HG03045 (cell line): ENCODE data around the gene ZBED3.

Experiments
- ATAC-seq: cut with Tn5 transposase; IDR thresholded peaks from one replicate; pipeline ENCODE4 v1.9.1; 2021; ENCODE audit warnings: mild to moderate bottlenecking, moderate library complexity; ENCODE audit not compliant: unreplicated experiment

The ZBED3 gene

DNA sequence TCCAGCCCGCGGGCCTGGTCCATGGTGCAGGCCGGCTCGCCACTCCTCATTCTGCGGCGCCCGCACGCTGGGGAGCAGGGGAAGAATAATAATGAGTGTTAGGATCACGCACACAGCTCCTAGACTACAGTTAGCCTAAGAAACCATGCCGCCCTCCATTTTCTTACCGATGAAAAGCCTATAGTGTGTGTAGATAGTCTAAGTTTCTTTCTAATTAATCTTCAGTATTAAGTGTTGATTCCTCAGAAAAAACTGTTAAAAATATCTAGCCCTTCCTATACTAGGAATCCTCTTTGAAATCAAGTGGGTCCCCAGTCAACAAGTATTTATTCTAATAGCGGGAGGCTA lies 9.3 kb downstream of the ZBED3 start:
- peak; percentile 6 for ATAC-seq

DNA sequence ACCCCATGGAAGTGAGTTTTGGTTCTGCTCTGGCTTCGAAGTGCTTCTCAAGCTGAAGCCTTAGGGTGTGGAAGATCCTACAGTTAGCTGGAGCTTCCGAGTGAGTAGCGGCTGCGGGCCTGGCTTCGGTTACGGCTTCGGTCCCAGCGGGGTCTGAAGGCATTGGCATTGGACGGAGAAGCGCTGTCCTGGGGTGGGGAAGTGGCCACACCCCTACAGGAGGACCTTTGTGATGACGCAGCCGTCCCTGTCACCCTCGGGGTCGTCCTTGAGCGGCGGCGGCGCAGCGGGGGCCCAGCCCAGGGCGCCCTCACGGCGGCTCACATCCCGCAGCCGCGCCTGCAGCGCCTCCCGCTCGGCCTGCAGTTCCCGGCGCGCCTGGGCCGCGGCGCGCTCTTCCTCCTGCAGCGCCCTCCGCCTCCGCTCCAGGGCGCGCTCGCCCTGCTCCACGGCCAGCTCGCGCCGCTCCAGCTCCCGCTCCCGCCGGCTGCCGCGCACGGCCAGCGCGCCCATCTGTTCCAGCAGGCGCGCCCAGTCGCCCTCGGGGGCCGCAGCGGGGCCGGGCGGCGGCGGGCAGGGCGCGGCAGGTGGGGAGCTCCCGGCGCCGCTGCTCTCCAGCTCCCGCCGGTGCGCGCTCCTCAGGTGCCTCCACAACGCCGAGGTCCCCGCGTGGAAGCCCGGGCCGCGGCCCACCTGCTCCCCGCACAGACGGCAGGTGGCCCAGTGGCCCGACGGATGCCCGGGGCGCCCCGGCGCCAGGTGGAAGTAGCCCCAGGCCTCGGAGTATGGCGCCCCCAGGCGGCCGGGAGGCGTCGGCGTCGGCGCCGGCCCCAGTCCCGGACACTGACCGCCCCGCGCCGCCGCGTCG lies 9.9 kb downstream of the ZBED3 start:
- peak; percentile 88 for ATAC-seq

- no peak for ATAC-seq
Measured at GRCh38 chr5:77074745-77075144, 12.3 kb downstream of the ZBED3 start.

DNA sequence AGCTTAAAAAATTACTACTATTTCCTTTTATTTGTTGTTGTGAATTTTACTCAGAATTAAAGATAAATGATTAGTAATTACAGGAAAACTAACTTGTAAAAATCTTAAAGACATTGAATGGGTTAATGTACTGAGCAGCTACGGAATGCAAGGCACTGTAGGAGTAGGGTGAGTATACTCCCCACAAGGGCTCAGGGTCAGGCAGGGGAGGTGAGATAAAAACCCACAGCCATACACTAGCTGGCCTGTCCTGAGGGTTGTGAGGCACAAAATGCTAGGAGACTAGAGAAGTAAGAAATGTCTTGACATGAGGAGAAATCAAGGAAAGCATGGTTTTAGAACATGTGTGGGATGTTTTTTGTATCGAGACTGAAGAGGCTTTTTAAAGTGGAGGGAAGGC lies 13.4 kb downstream of the ZBED3 start:
- ATAC-seq: no peak

GRCh38 chr5:77066823-77067442 lies 20.2 kb downstream of the ZBED3 start:
- no peak for ATAC-seq

GRCh38 chr5:77066184-77066583 lies 20.9 kb downstream of the ZBED3 start:
- ATAC-seq: no peak

DNA sequence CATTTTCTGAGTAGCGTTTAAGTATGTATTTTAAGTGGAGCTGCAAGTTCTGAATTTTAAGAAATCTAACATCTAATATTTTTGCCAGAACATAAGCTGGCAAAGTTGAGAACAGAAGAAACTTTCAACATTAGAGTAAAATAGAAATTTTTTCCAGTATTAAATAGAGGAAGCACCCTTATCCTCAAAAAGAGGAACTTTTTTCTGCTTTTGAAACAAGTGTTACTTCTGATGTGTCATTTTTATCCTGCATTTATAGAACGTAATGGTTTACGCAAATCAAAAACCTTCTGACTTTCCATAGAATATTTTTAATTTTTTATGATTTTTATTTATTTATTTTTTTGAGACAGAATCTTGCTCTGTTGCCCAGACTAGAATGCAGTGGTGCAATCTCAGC lies 21.8 kb downstream of the ZBED3 start:
- no peak for ATAC-seq

GRCh38 chr5:77064040-77064439 lies 23.0 kb downstream of the ZBED3 start:
- ATAC-seq: no peak

GRCh38 chr5:77046416-77047073 lies 40.5 kb downstream of the ZBED3 start:
- ATAC-seq: no peak

DNA sequence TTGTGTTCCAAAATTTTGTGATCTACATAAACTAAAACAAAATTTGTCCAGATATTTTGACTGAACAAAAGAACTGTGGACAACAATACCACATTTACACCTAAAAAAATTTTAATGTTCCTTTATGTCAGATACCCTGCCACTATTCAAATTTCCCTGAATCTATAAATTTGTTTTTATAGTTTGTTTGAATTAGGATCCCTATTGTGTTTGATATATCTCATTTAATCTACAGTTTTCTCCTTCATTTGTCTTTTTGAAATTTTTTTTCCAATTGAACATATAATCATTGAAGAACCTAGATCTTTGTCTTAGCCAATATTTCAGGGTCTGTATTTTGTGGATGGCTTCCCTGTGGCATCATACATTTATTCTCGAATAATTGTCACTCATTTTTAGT lies 51.1 kb downstream of the ZBED3 start:
- ATAC-seq: no peak

GRCh38 chr5:77033338-77033737 lies 53.7 kb downstream of the ZBED3 start:
- ATAC-seq: no peak

DNA sequence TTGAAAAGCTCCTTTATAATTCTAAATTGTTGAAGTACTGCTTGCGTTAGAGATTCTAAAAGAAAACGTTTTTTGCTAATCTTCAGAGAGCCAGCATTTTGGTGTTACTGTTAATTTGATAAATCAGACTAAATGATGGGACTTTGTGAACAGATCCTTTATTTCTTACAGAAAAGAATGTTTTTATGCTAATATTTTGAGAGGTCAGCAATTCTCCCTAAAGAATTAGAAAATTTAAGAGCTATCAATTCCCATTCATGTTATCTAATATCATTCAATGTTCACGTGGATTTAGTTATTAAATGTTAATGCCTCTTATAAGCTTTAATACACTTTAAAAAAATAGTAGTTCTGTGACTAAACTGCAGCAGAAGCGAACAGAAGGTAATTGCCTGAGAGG lies 54.5 kb downstream of the ZBED3 start:
- ATAC-seq: no peak

GRCh38 chr5:77031891-77032290 lies 55.2 kb downstream of the ZBED3 start:
- no peak for ATAC-seq

DNA sequence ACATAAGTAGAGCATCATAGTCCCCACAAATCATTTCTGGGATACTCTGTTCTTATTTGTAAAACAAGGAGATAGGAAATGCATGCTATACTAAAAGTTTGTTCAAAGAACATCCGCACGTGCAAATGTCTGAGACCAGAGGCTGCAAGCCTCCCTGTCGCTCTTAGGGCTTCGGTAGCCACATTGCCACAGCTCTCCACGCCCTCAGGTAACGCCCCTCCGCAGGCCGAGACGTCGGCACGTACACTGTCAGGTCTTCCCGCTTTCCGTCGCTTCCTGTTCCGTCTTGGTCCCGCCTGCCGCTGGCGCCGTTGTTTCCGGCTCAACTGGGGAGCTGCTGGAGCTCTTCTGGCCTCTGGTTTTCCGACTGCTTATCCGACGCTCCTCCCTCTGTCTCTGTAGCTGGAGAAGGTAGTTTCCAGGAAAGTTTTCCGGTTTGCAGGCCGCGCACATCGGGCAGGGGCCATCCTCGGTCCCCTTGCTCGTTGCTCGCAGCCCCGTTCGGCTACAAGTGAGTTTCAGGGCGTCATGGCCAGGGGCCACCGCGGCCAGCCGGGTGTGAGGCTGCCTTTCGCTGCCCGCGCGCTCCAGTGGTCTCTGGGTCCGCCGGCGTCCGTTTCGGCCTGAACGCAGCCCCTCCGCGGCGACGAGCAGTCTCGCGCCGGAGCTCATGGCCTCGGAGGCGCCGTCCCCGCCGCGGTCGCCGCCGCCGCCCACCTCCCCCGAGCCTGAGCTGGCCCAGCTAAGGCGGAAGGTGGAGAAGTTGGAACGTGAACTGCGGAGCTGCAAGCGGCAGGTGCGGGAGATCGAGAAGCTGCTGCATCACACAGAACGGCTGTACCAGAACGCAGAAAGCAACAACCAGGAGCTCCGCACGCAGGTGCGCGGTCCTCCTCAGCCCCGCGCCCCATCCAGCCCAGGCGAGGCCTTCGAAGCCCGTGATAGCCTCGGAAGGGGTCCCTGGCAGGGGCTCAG lies 56.7 kb downstream of the ZBED3 start, which contains the start of gene AGGF1:
Gene AGGF1, plus strand, starts transcription at position 308 of the 975 bp plus-strand sequence. Its CDS starts 363 bp downstream, at position 671.
- ATAC-seq: peak; percentile 100

GRCh38 chr5:77029376-77029885 lies 57.7 kb downstream of the ZBED3 start:
- ATAC-seq: no peak

GRCh38 chr5:77028631-77029375 lies 58.3 kb downstream of the ZBED3 start:
- no peak for ATAC-seq

DNA sequence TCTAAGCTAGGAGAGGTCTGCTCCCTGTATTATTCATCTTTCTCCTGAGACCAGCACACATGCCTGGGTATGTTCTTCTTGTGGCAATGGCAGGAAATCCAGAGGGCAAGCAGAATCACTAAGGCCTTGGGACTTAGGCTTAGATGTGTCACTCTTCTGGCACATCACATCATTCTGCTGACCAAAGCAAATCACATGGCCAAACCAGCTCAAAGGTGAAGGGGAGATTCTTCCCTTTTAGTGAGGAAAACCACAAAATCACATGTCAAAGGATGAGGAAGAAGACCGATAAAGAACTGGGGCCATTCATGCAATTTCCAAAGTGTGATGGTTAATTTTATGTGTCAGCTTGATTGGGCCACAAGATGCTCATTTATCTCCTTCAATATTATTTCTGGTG lies 62.6 kb downstream of the ZBED3 start:
- no peak for ATAC-seq

GRCh38 chr5:77022511-77023417 lies 64.3 kb downstream of the ZBED3 start:
- ATAC-seq: no peak
